GM23338 (cell line): ENCODE results near the gene SLC2A13. TPM values are rescaled to one million over a fixed set of nuclear protein-coding genes. Genes with fewer than 3 reads are reported as not detected.

ENCODE experiments used
- ATAC-seq: fragments of 200-7000 bp; cut with Tn5 transposase; 3 replicates; pipeline ENCODE4 v1.9.1; 2020
- DNase-seq: peaks from one replicate; pipeline ENCODE4 v3.0.0-alpha.2; 2015; ENCODE audit warnings: low spot score
- H2AFZ ChIP-seq: fragments of 200-600 bp; sonication (generic); 2 replicates; pipeline ENCODE4 v1.8.0; 2016; ENCODE audit warnings: antibody characterized with exemption, mild to moderate bottlenecking, moderate library complexity
- H3F3A ChIP-seq: fragments of 200-600 bp; sonication (generic); replicated peaks from 2 replicates; pipeline ENCODE4 v1.8.0; 2017; ENCODE audit warnings: antibody characterized with exemption, mixed run types, low read depth
- H3K27ac ChIP-seq: fragments of 200-600 bp; sonication (generic); 2 replicates; pipeline ENCODE4 v1.6.1; 2016; ENCODE audit warnings: low read depth
- H3K27me3 ChIP-seq: fragments of 200-600 bp; sonication (generic); 2 replicates; pipeline ENCODE4 v1.8.0; 2016; ENCODE audit warnings: mild to moderate bottlenecking, mixed run types, moderate library complexity; ENCODE audit not compliant: insufficient read depth
- H3K36me3 ChIP-seq: fragments of 200-600 bp; sonication (generic); 2 replicates; pipeline ENCODE4 v1.8.0; 2016; ENCODE audit warnings: mild to moderate bottlenecking; ENCODE audit not compliant: insufficient read depth
- H3K4me1 ChIP-seq: fragments of 200-600 bp; sonication (generic); 2 replicates; pipeline ENCODE4 v1.8.0; 2016; ENCODE audit warnings: mild to moderate bottlenecking, moderate library complexity; ENCODE audit not compliant: insufficient read depth
- H3K4me2 ChIP-seq: fragments of 200-600 bp; sonication (generic); 2 replicates; pipeline ENCODE4 v1.7.1; 2017; ENCODE audit warnings: mixed run types
- H3K4me3 ChIP-seq: fragments of 200-600 bp; sonication (generic); 2 replicates; pipeline ENCODE4 v1.6.1; 2016; ENCODE audit warnings: mixed run types
- H3K79me2 ChIP-seq: fragments of 200-600 bp; sonication (generic); replicated peaks from 2 replicates; pipeline ENCODE4 v1.8.0; 2017; ENCODE audit warnings: mild to moderate bottlenecking; ENCODE audit not compliant: insufficient read depth
- H3K9me2 ChIP-seq: fragments of 200-600 bp; sonication (generic); 2 replicates; pipeline ENCODE4 v1.8.0; 2017; ENCODE audit not compliant: insufficient read depth
- H4K20me1 ChIP-seq: fragments of 200-600 bp; sonication (generic); replicated peaks from 2 replicates; pipeline ENCODE4 v1.8.0; 2017; ENCODE audit warnings: mild to moderate bottlenecking; ENCODE audit not compliant: insufficient read depth
- H3K27ac Mint-ChIP-seq: 2 replicates; pipeline ENCODE4 v1.8.0; 2020; ENCODE audit warnings: inconsistent platforms, mild to moderate bottlenecking, moderate library complexity, mixed read lengths
- H3K27me3 Mint-ChIP-seq: 3 replicates; pipeline ENCODE4 v1.8.0; 2022; ENCODE audit warnings: low read depth, mild to moderate bottlenecking, moderate library complexity, mixed read lengths, inconsistent platforms; ENCODE audit not compliant: insufficient read depth, poor library complexity
- H3K36me3 Mint-ChIP-seq: 3 replicates; pipeline ENCODE4 v1.8.0; 2021; ENCODE audit warnings: low read depth, mild to moderate bottlenecking, inconsistent platforms, moderate library complexity, mixed read lengths
- H3K4me1 Mint-ChIP-seq: 3 replicates; pipeline ENCODE4 v1.8.0; 2020; ENCODE audit warnings: mild to moderate bottlenecking, inconsistent platforms, mixed read lengths
- H3K4me3 Mint-ChIP-seq: 3 replicates; pipeline ENCODE4 v1.8.0; 2021; ENCODE audit warnings: moderate library complexity, mild to moderate bottlenecking, inconsistent platforms, mixed read lengths
- H3K9me3 Mint-ChIP-seq: 3 replicates; pipeline ENCODE4 v1.8.0; 2020; ENCODE audit warnings: moderate library complexity, mild to moderate bottlenecking, inconsistent platforms, mixed read lengths
- CREB1 ChIP-seq: fragments of 250-450 bp; sonication (Bioruptor Pico); IDR thresholded peaks from 2 replicates; pipeline ENCODE4 v1.5.0; 2020; ENCODE audit warnings: low read depth, mild to moderate bottlenecking, moderate library complexity
- CTCF ChIP-seq, 2 experiments: fragments of 200-600 bp in 1 of 2; sonication (generic) in 1 of 2; conservative IDR thresholded peaks; 2 replicates each; pipeline versions ENCODE4 v1.5.1 to v1.6.1; 2016 to 2017; ENCODE audit warnings: antibody characterized with exemption in 2 of 2, low read depth in 2 of 2, mild to moderate bottlenecking in 2 of 2, moderate library complexity in 1 of 2
- ETS1 ChIP-seq: IDR thresholded peaks from 2 replicates; pipeline ENCODE4 v1.6.1; 2016; ENCODE audit warnings: antibody characterized with exemption
- EZH2 ChIP-seq: fragments of 200-600 bp; sonication (generic); IDR thresholded peaks from one replicate; pipeline ENCODE4 v1.8.0; 2017; ENCODE audit warnings: antibody characterized with exemption, mild to moderate bottlenecking, low read depth; ENCODE audit not compliant: unreplicated experiment
- JUNB ChIP-seq: IDR thresholded peaks from one replicate; pipeline ENCODE4 v1.6.1; 2016; ENCODE audit warnings: antibody characterized with exemption; ENCODE audit not compliant: unreplicated experiment
- NANOG ChIP-seq: IDR thresholded peaks from 2 replicates; pipeline ENCODE4 v1.6.1; 2016; ENCODE audit warnings: antibody characterized with exemption, borderline replicate concordance
- POLR2AphosphoS5 ChIP-seq: IDR thresholded peaks from 2 replicates; pipeline ENCODE4 v1.6.1; 2016; ENCODE audit warnings: antibody characterized with exemption, low read depth
- STAT1 ChIP-seq: IDR thresholded peaks from one replicate; pipeline ENCODE4 v1.6.1; 2016; ENCODE audit warnings: antibody characterized with exemption; ENCODE audit not compliant: unreplicated experiment
- ZNF331 ChIP-seq: fragments of 250-450 bp; sonication (Bioruptor Pico); IDR thresholded peaks from 2 replicates; pipeline ENCODE4 v1.5.0; 2020; ENCODE audit warnings: low read depth, mild to moderate bottlenecking, moderate library complexity
- polyA plus RNA-seq: library from polyadenylated mRNA; unstranded; fragments of >200 nt; fragmentation: Nextera tagmentation; extraction: Ambion mirVana; gene quantifications from 2 replicates; pipeline ENCODE4 v1.2.1, GENCODE V29; 2016
- total RNA-seq: library from RNA; depleted of rRNA; stranded (reverse); fragments of >200 nt; shearing (Covaris generic); gene quantifications from 2 replicates; pipeline ENCODE4 v1.2.3, GENCODE V29; 2014
- TF ChIP-seq, protein P1 (sequence below): IDR thresholded peaks from one replicate; pipeline ENCODE4 v1.6.1; 2018; ENCODE audit warnings: antibody characterized with exemption; ENCODE audit not compliant: unreplicated experiment

Gene SLC2A13
- total and polyA plus RNA-seq, 2 experiments from 2014 or later, result 6.8 to 22.7 TPM

DNA sequence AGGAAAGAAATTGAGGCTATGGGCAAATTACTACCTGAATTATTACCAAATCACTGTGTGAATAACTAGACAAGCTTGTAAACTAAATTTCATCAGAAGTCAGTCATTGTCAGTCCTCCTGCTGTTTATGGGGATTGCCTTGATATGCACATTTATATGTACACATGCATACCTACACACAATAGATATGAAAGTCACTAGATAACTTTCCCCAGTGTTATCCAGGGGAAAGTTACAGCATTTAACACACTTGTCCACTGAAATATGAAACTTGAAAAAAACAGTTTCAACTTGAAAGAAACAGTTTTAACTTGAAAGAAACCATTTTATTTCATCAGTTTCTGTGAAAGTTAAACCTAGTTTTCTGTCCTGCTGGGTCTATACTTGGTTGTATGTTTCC, 199.6 kb downstream of the SLC2A13 start:
- Histone ChIP-seq H3K36me3 (no peaks in the 10 kb centered on the region), H3F3A (no peaks in the 10 kb centered on the region), H3K4me3 (no peak overlapping the region), H3K9me2 (no peaks in the 10 kb centered on the region), H3K27ac (no peak overlapping the region), H2AFZ (no peak overlapping the region), H3K27me3 (no peaks in the 10 kb centered on the region), H3K4me1 (no peaks in the 10 kb centered on the region), H4K20me1 (no peaks in the 10 kb centered on the region), H3K79me2 (no peaks in the 10 kb centered on the region; the same call in 1 of the 2 replicates), H3K4me2 (no peak overlapping the region)
- no peak overlapping the region for H3K27ac Mint-ChIP-seq
- no peaks in the 10 kb centered on the region for H3K4me1 Mint-ChIP-seq
- H3K4me3 Mint-ChIP-seq, result no peak overlapping the region
- DNase-seq (no peak), ATAC-seq (no peak)
- peaks cover 2% of the 10 kb centered on the region for H3K27me3 Mint-ChIP-seq
- H3K9me3 Mint-ChIP-seq, result no peaks in the 10 kb centered on the region
- no peak for TF ChIP-seq ETS1
- H3K36me3 Mint-ChIP-seq, result no peaks in the 10 kb centered on the region

DNA sequence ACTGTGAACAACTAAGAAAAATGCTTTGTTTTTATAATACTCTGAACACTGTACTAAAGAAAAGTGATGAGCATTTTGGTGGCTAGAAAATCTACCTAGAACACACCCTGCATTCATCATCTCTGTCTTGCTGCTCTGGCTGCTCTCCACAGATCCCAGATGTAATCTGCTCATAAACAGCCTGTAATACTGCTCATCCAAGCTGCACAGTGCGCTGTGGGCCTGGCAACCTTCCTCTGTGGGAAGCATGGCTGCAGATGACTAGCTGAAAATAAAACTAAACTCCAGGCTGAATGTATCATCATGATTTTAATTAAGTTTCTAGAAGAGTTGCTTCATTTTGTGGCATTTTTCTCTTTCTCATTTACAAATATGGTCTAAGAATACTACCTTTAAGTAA, 200.7 kb downstream of the SLC2A13 start:
- H3K27ac Mint-ChIP-seq, result no peak overlapping the region; the same call in 1 of the 2 replicates
- ATAC-seq (no peak), DNase-seq (no peak)
- Histone ChIP-seq H3K9me2 (no peaks in the 10 kb centered on the region), H3K4me2 (no peak overlapping the region), H3K27me3 (no peaks in the 10 kb centered on the region), H3K36me3 (no peaks in the 10 kb centered on the region), H3K4me3 (no peak overlapping the region), H3K79me2 (no peaks in the 10 kb centered on the region; the same call in 1 of the 2 replicates), H2AFZ (no peak overlapping the region), H3F3A (no peaks in the 10 kb centered on the region), H3K27ac (no peak overlapping the region), H4K20me1 (no peaks in the 10 kb centered on the region), H3K4me1 (no peaks in the 10 kb centered on the region)
- H3K4me3 Mint-ChIP-seq, result no peak overlapping the region
- no peaks in the 10 kb centered on the region for H3K9me3 Mint-ChIP-seq
- H3K4me1 Mint-ChIP-seq, result no peaks in the 10 kb centered on the region
- no peaks in the 10 kb centered on the region for H3K36me3 Mint-ChIP-seq
- H3K27me3 Mint-ChIP-seq, result no peaks in the 10 kb centered on the region
- TF ChIP-seq JUNB (no peak), EZH2 (no peak), NANOG (no peak), POLR2AphosphoS5 (no peak), CREB1 (CRISPR knock-in tag) (no peak), CTCF (conservative IDR thresholded peaks at IDR 0.05; ENCODE audit: low read depth in 2 of 2) (no peak), STAT1 (no peak), ZNF331 (CRISPR knock-in tag) (no peak)
- TF ChIP-seq, protein P1, sequence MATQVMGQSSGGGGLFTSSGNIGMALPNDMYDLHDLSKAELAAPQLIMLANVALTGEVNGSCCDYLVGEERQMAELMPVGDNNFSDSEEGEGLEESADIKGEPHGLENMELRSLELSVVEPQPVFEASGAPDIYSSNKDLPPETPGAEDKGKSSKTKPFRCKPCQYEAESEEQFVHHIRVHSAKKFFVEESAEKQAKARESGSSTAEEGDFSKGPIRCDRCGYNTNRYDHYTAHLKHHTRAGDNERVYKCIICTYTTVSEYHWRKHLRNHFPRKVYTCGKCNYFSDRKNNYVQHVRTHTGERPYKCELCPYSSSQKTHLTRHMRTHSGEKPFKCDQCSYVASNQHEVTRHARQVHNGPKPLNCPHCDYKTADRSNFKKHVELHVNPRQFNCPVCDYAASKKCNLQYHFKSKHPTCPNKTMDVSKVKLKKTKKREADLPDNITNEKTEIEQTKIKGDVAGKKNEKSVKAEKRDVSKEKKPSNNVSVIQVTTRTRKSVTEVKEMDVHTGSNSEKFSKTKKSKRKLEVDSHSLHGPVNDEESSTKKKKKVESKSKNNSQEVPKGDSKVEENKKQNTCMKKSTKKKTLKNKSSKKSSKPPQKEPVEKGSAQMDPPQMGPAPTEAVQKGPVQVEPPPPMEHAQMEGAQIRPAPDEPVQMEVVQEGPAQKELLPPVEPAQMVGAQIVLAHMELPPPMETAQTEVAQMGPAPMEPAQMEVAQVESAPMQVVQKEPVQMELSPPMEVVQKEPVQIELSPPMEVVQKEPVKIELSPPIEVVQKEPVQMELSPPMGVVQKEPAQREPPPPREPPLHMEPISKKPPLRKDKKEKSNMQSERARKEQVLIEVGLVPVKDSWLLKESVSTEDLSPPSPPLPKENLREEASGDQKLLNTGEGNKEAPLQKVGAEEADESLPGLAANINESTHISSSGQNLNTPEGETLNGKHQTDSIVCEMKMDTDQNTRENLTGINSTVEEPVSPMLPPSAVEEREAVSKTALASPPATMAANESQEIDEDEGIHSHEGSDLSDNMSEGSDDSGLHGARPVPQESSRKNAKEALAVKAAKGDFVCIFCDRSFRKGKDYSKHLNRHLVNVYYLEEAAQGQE, result no peak
